Endothelial cell of umbilical vein (primary cell): Measurements from ENCODE around the gene TMEM145. TPM values are rescaled to one million over a fixed set of nuclear protein-coding genes. Genes with fewer than 3 reads are reported as not detected.
A peak's percentile ranks its signal among the peaks of the same experiment; 100 is the strongest.

Experiments
- BruUV-seq: library from RNA; stranded (reverse); fragments of 400-500 nt; replicated peaks from 2 replicates; lab custom pipeline; 2021; lab: Mats Ljungman, UMichigan
- CTCF ChIA-PET: fragments of 300-600, 350-600 bp; sonication (Branson Sonifier 250); formaldehyde crosslinking; loops from one replicate; lab custom pipeline; 2021; ENCODE audit warnings: antibody characterized with exemption, inconsistent platforms; lab: Charles Lee
- POLR2A ChIA-PET: fragments of 300-600, 350-600 bp; sonication (Branson Sonifier 250); formaldehyde crosslinking; loops from one replicate; lab custom pipeline; 2021; ENCODE audit warnings: antibody characterized with exemption, inconsistent platforms; lab: Charles Lee
- DNase-seq: peaks from one replicate; pipeline ENCODE4 v3.0.0-alpha.2; 2011; ENCODE audit warnings: low read depth, low spot score
- FAIRE-seq: peaks from 2 replicates; lab custom pipeline; 2011; peaks lifted over from hg19 to GRCh38; lab: Jason Lieb, UNC
- H2AFZ ChIP-seq: 2 replicates; pipeline ENCODE4 v1.6.0; 2012; ENCODE audit warnings: low read depth, low read length, control low read depth, inconsistent platforms
- H3K27ac ChIP-seq: 2 replicates; pipeline ENCODE4 v1.5.1; 2011; ENCODE audit warnings: low read depth, mild to moderate bottlenecking, control low read depth, low read length, moderate library complexity; ENCODE audit not compliant: insufficient read depth
- H3K27me3 ChIP-seq, 2 experiments: 2 replicates each; pipeline versions ENCODE4 v1.6.0 to v1.6.1; 2011; ENCODE audit warnings: low read length in 2 of 2, mixed read lengths in 1 of 2; ENCODE audit not compliant: control insufficient read depth in 2 of 2, insufficient read depth in 2 of 2
- H3K36me3 ChIP-seq, 2 experiments: 2 replicates in 1 of 2; 3 replicates in 1 of 2; pipeline ENCODE4 v1.5.1; 2011; ENCODE audit warnings: low read length in 2 of 2, mild to moderate bottlenecking in 1 of 2, moderate library complexity in 1 of 2; ENCODE audit not compliant: control insufficient read depth in 2 of 2, insufficient read depth in 2 of 2; ENCODE audit errors: extremely low read depth in 1 of 2
- H3K4me1 ChIP-seq: 3 replicates; pipeline ENCODE4 v1.5.1; 2011; ENCODE audit warnings: mild to moderate bottlenecking, low read length; ENCODE audit not compliant: control insufficient read depth, insufficient read depth; ENCODE audit errors: extremely low read depth
- H3K4me2 ChIP-seq: 2 replicates; pipeline ENCODE4 v1.6.1; 2011; ENCODE audit warnings: low read length, control low read depth, mixed read lengths; ENCODE audit not compliant: insufficient read depth
- H3K4me3 ChIP-seq, 3 experiments: fragments of 200-600 bp in 1 of 3; sonication (generic), shearing (Covaris generic) in 1 of 3; replicated peaks in 1 of 3; 2 replicates each; pipeline ENCODE4 v1.5.1; 2011 to 2016; ENCODE audit warnings: control low read depth in 3 of 3, low read length in 3 of 3, mild to moderate bottlenecking in 2 of 3, inconsistent platforms in 1 of 3, low read depth in 1 of 3, moderate library complexity in 1 of 3; ENCODE audit not compliant: insufficient read depth in 1 of 3
- H3K79me2 ChIP-seq: 2 replicates; pipeline ENCODE4 v1.6.0; 2012; ENCODE audit warnings: low read length, inconsistent platforms; ENCODE audit not compliant: control insufficient read depth, insufficient read depth
- H3K9ac ChIP-seq: replicated peaks from 2 replicates; pipeline ENCODE3; 2011; ENCODE audit warnings: low read length, control low read depth; ENCODE audit not compliant: insufficient read depth; ENCODE audit errors: extremely low read depth
- H3K9me1 ChIP-seq: replicated peaks from 3 replicates; pipeline ENCODE4 v1.6.0; 2011; ENCODE audit warnings: mild to moderate bottlenecking, low read length; ENCODE audit not compliant: control insufficient read depth, insufficient read depth; ENCODE audit errors: extremely low read depth
- H3K9me3 ChIP-seq: replicated peaks from 2 replicates; pipeline ENCODE4 v1.5.1; 2012; ENCODE audit warnings: low read length, inconsistent platforms; ENCODE audit not compliant: control insufficient read depth, insufficient read depth
- H4K20me1 ChIP-seq: replicated peaks from 2 replicates; pipeline ENCODE3; 2011; ENCODE audit warnings: mild to moderate bottlenecking, low read length; ENCODE audit not compliant: control insufficient read depth, insufficient read depth; ENCODE audit errors: extremely low read depth
- EZH2 ChIP-seq: IDR thresholded peaks from 2 replicates; pipeline ENCODE4 v1.6.1; 2012; ENCODE audit warnings: borderline replicate concordance, low read depth, mild to moderate bottlenecking, moderate library complexity, low read length, inconsistent platforms; ENCODE audit not compliant: severe bottlenecking
- FOS ChIP-seq: IDR thresholded peaks from 2 replicates; pipeline ENCODE4 v1.6.1; 2011; ENCODE audit warnings: mild to moderate bottlenecking, low read length, moderate library complexity, borderline replicate concordance; ENCODE audit not compliant: insufficient read depth
- GATA2 ChIP-seq: IDR thresholded peaks from 2 replicates; pipeline ENCODE4 v1.7.0; 2011; ENCODE audit warnings: low read depth, mild to moderate bottlenecking, moderate library complexity, mixed read lengths, low read length; ENCODE audit not compliant: insufficient read length, insufficient read depth
- JUN ChIP-seq: IDR thresholded peaks from 2 replicates; pipeline ENCODE4 v1.6.1; 2011; ENCODE audit warnings: borderline replicate concordance, low read depth; ENCODE audit not compliant: insufficient read length, insufficient read depth
- MYC ChIP-seq: IDR thresholded peaks from one replicate; pipeline ENCODE4 v1.6.1; 2011; ENCODE audit warnings: mild to moderate bottlenecking, low read depth, low read length
- POLR2A ChIP-seq: IDR thresholded peaks from 2 replicates; pipeline ENCODE4 v1.6.1; 2012; ENCODE audit warnings: low read depth, mild to moderate bottlenecking, control low read depth, low read length
- POLR2AphosphoS5 ChIP-seq: IDR thresholded peaks from 2 replicates; pipeline ENCODE4 v1.6.1; 2012; ENCODE audit warnings: low read depth, mild to moderate bottlenecking, control low read depth, low read length, moderate library complexity; ENCODE audit not compliant: insufficient read depth
- dilution Hi-C: fragments of 300-500 bp; cut with MboI; formaldehyde crosslinking; loops from one replicate; pipeline ENCODE4 v1.15.0; 2019; ENCODE audit warnings: low sequenced_read_pairs; ENCODE audit not compliant: extremely low pct_ligation_motif_present
- intact Hi-C: fragments of 100-400 bp; cut with micrococcal nuclease; formaldehyde crosslinking; loops from one replicate; pipeline ENCODE4 v1.10.0; 2022
- polyA plus RNA-seq, 4 experiments: library from polyadenylated mRNA; depleted of rRNA in 3 of 4; stranded (reverse) in 3 of 4; unstranded in 1 of 4; fragments of >200 nt; gene quantifications; 2 replicates each; pipeline versions ENCODE4 v1.2.1 to v1.2.3, GENCODE V29; 2011 to 2012; ENCODE audit warnings: missing spikeins in 1 of 4
- total RNA-seq: library from RNA; stranded (reverse); gene quantifications from 2 replicates; pipeline ENCODE4 v1.2.3, GENCODE V29; 2021
- TF ChIP-seq, protein P1 (sequence below), 2 donors: IDR thresholded peaks; 1 replicate in 1 of 2; 2 replicates in 1 of 2; pipeline ENCODE4 v1.5.1; 2011; ENCODE audit warnings: low read length in 2 of 2, mild to moderate bottlenecking in 2 of 2, moderate library complexity in 2 of 2, control low read depth in 1 of 2, inconsistent platforms in 1 of 2, low read depth in 1 of 2; ENCODE audit not compliant: insufficient read depth in 1 of 2; ENCODE audit errors: extremely low read depth in 1 of 2

The TMEM145 gene
- total and polyA plus RNA-seq, 2 donors (not counting 3 experiments of a cell fraction or from before 2014, with no cell fraction given): not detected

DNA sequence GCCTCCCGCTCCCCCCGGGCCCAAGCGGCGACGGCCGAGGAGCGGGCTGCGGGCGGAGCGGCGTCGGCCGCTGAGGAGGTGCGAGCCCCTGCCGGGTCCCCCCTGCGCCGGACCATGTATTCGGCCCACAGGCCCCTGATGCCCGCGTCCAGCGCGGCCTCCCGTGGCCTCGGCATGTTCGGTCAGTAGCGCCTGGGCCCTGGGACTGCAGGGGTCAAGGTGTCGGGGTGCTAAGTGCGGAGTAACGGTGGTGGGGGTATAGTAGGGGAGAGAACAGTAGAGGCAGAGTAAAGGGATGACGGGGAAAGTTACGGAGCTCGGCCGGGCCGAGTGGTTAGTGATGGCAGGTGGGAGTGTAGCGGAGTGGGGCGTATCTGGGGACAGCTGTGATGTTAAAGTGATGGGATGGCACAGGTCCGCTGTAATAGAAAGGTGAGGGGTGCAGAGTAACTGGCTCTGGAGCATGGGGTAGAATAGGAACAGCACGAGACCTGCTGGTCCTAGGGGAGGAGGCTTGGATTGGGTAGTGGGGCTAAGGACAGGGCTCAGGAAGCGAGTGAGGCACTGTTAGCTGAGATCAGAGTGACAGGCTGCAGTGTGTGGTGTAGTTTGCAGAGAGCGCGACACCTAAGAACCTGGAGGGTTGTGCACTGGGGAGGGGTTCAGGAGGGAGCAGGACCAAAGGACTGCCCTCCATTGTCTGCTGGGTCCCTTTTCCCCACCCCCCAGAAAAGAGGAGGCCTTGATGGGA is 28.3 kb upstream of the TMEM145 start:
- no peak for TF ChIP-seq POLR2AphosphoS5
- TF ChIP-seq GATA2: no peak
- no peak for TF ChIP-seq MYC
- no peak for TF ChIP-seq EZH2
- TF ChIP-seq JUN: no peak
- TF ChIP-seq, protein P1, sequence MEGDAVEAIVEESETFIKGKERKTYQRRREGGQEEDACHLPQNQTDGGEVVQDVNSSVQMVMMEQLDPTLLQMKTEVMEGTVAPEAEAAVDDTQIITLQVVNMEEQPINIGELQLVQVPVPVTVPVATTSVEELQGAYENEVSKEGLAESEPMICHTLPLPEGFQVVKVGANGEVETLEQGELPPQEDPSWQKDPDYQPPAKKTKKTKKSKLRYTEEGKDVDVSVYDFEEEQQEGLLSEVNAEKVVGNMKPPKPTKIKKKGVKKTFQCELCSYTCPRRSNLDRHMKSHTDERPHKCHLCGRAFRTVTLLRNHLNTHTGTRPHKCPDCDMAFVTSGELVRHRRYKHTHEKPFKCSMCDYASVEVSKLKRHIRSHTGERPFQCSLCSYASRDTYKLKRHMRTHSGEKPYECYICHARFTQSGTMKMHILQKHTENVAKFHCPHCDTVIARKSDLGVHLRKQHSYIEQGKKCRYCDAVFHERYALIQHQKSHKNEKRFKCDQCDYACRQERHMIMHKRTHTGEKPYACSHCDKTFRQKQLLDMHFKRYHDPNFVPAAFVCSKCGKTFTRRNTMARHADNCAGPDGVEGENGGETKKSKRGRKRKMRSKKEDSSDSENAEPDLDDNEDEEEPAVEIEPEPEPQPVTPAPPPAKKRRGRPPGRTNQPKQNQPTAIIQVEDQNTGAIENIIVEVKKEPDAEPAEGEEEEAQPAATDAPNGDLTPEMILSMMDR (IDR thresholded peaks at IDR 0.05; ENCODE audit: extremely low read depth in 1 of 2, insufficient read depth in 1 of 2, low read depth in 1 of 2, low read length in 2 of 2): no peak
- no peak for TF ChIP-seq FOS
- TF ChIP-seq POLR2A: no peak
- H3K4me1 ChIP-seq: peaks cover 40% of the 10 kb centered on the region
- dilution Hi-C loops (no loop called here), intact Hi-C loops (no loop called here)
- H3K9ac ChIP-seq: peak overlapping the region; percentile 53
- H4K20me1 ChIP-seq: no peaks in the 10 kb centered on the region
- H3K9me3 ChIP-seq: no peaks in the 10 kb centered on the region
- ChIA-PET CTCF (interaction anchor here (0.7 to 3.0 kb wide), 5 partner anchors 12 to 1979 kb away, joined by 4 to 17 read pairs (median 5); no protein-coding TSS in a partner anchor), POLR2A (no interaction called here)
- no TSS peak for BruUV-seq
- FAIRE-seq: peak; percentile 15
- peak; percentile 20 for DNase-seq
- peak overlapping the region; percentile 38 for H3K27ac ChIP-seq
- no peaks in the 10 kb centered on the region for H3K9me1 ChIP-seq
- peaks cover 4 to 27% of the 10 kb centered on the region in 2 experiments for H3K36me3 ChIP-seq
- H3K79me2 ChIP-seq: peaks cover 23% of the 10 kb centered on the region
- peak overlapping the region; percentile 41 to 63 (median 55) for H3K4me3 ChIP-seq
- peak overlapping the region; percentile 74 for H3K4me2 ChIP-seq
- H3K27me3 ChIP-seq: no peaks in the 10 kb centered on the region
- no peak overlapping the region for H2AFZ ChIP-seq
